CD4-positive, alpha-beta T cell treated with Interleukin-17A for 1 hour (primary cell): ENCODE measurements around the gene CISD3.

Source experiments
- DNase-seq: peaks from one replicate; pipeline ENCODE4 v3.0.0-alpha.2; 2020

The CISD3 gene

GRCh38 chr17:38729886-38730525 is at the start of gene CISD3:
Gene CISD3, plus strand, starts transcription at chr17:38730341. Its CDS starts 18 bp downstream, at chr17:38730359.
- DNase-seq, result peak; percentile 86

GRCh38 chr17:38681096-38681495 is 49.0 kb upstream of the CISD3 start:
- no peak for DNase-seq

GRCh38 chr17:38685491-38685890 is 44.6 kb upstream of the CISD3 start:
- no peak for DNase-seq

GRCh38 chr17:38687286-38687685 is 42.9 kb upstream of the CISD3 start:
- no peak for DNase-seq

GRCh38 chr17:38690386-38690785 is 39.8 kb upstream of the CISD3 start:
- no peak for DNase-seq

- DNase-seq, result no peak
These were observed 39.0 kb upstream of the CISD3 start for GRCh38 chr17:38691154-38691553.

- DNase-seq, result no peak
These were observed 36.3 kb upstream of the CISD3 start for GRCh38 chr17:38693700-38694329.

- DNase-seq, result no peak
These were observed 32.9 kb upstream of the CISD3 start for GRCh38 chr17:38697061-38697820.

GRCh38 chr17:38698760-38699159 is 31.4 kb upstream of the CISD3 start:
- no peak for DNase-seq

- DNase-seq, result peak; percentile 85
These were observed 28.5 kb upstream of the CISD3 start for GRCh38 chr17:38701504-38702165.

- DNase-seq, result peak; percentile 82
These were observed 27.8 kb upstream of the CISD3 start for GRCh38 chr17:38702166-38702915.

GRCh38 chr17:38702916-38703741 is 27.0 kb upstream of the CISD3 start:
- DNase-seq, result peak; percentile 19

GRCh38 chr17:38703742-38704605 is 26.2 kb upstream of the CISD3 start:
- peak; percentile 78 for DNase-seq

GRCh38 chr17:38704606-38705522 is 25.3 kb upstream of the CISD3 start, which contains the start of gene MLLT6:
Gene MLLT6, plus strand, starts transcription at chr17:38705273. Its CDS starts 360 bp downstream, at chr17:38705633.
- DNase-seq, result peak; percentile 87

GRCh38 chr17:38705523-38705802 is 24.7 kb upstream of the CISD3 start:
- DNase-seq, result no peak

- DNase-seq, result peak; percentile 27
These were observed 24.2 kb upstream of the CISD3 start for GRCh38 chr17:38705803-38706504.

- DNase-seq, result peak; percentile 36
These were observed 23.5 kb upstream of the CISD3 start for GRCh38 chr17:38706505-38707216.

GRCh38 chr17:38707678-38708351 is 22.3 kb upstream of the CISD3 start:
- DNase-seq, result no peak
